Right kidney (tissue), 1 donor: Measurements from ENCODE around the gene SRRM2.

Experiments
- DNase-seq: peaks from one replicate; pipeline ENCODE4 v3.0.0-alpha.2; 2016

Gene SRRM2

DNA sequence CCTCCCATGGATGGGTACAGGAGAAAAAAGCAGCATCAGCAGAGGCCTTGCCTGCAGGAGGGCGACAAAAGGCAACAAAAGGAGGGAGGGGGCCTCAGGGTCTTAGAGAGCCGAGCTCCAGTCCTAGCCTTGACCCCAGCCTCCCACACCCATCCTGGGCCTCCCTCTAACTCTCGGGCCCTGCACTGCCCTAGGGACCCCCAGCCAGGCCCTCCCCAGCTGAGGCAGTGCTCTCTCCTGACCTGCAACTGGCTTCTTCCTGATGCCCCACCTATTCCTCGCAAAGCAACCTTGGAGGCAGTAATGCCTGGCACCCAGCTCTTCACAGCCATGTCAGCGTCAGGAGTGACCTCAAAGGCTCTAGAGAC, 15.2 kb upstream of the SRRM2 start:
- DNase-seq: no peak

GRCh38 chr16:2737895-2738418, 14.5 kb upstream of the SRRM2 start:
- no peak for DNase-seq

GRCh38 chr16:2738615-2739014, 13.8 kb upstream of the SRRM2 start:
- DNase-seq: no peak

GRCh38 chr16:2739625-2740430, 12.6 kb upstream of the SRRM2 start:
- no peak for DNase-seq

- DNase-seq: no peak
Observed at GRCh38 chr16:2740476-2740875, 12.0 kb upstream of the SRRM2 start.

DNA sequence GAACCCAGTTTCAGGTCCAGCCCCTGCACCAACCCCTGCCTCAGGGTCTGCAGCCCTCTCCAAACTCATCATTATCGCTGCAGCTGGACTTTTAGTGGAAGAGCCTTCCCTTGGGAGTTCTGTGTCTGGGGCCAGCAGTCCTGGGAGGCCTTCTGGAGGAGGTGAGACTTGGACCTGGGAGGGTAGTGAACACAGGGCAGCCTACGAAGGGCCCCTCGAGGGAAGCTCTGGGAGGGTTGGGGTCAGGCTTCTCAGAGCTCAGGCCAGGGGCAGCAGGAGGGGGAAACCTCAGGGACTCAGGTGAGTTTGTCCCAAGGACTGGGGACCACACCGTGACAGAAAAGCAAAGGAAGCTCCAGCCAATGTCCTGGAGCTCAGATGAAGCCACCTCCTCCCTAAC, 11.3 kb upstream of the SRRM2 start:
- DNase-seq: no peak

DNA sequence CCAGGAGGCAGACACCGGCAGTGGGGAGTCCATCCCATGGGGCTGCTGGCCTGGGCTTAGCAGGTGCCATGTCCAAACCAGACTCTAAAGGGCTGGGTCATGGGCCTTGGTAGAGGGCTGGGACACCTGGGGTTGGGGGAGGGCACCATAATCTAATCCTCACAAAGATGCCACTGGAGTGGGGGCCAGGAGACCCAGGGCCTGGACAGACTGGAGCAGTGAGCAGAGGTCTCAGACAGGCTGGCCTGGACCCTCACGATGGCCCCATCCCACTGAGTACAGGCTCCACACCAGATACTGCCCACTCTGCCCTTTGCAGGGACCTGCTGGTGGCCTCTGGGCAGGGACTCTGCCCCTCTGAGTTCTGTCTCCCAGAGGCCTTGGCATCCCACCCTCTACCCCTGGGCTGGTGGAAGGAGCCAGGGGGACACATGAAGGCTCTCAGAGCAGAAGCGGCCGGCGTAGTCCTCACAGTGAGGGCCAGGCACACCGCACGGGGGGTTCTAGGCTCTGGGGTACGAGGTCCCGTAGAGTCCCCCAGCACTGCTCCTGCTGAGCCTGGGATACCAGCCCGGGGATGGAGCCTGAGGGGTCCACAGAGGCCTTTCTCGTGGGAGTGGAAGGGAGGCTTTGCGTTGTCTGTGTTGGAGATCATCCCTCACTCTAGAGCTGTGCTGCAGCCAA, 10.0 kb upstream of the SRRM2 start:
- DNase-seq: no peak

DNA sequence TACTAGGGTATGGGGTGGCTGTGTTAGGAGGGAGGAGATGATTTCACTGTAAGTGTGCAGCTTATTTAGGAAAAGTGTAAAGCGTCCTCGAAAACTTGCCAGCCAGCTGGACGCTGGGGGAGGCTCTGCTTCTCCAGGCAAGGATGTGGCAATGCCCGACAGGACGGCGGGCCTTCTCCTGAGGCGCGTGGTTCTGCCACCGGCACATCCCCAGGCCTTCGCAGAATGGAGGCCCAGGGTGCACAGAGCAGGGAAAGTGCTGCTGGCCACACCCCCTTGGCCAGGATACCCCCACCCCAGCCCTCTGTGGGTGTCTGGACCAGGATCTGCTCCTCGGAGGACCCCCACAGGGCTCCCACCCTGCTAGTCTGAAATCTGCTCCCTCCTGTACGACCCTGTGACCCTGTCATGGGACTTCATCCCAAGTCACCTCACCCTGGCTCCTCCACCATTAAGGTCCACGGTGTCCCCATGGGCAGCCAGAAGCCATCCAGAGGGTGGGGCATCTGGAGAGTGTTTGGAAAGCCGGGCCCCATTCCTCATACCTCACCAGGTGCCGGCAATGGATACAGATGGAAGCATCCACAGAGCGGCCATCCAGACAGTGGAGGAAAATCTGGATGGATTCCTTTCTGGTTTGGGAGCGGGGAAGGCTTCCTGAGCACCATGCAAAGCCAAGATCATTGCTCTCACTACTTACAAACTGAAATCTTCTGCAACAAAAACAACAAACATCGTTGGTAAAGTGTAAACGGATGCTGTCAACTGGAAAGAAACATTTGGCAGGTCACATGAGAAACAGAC, 9.2 kb upstream of the SRRM2 start:
- DNase-seq: no peak

DNA sequence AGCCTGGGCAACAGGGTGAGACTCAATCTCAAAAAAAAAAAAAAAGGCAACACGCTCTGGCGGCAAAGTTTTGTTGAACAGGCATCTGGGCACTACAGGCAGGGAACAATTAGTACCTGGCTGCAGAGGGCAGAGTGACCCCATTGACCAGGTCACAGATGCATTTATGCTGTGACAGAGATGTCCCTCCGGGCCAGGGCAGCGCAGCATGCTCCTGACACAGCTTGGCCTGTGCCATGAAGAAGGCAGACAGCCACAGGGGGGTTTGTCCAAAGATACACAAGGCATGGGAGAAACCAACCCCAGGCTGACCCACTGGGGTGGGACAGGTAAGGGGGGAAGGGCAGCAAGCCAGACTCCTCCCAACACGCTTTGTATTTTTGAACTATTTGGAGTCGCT, 7.7 kb upstream of the SRRM2 start:
- DNase-seq: no peak

DNA sequence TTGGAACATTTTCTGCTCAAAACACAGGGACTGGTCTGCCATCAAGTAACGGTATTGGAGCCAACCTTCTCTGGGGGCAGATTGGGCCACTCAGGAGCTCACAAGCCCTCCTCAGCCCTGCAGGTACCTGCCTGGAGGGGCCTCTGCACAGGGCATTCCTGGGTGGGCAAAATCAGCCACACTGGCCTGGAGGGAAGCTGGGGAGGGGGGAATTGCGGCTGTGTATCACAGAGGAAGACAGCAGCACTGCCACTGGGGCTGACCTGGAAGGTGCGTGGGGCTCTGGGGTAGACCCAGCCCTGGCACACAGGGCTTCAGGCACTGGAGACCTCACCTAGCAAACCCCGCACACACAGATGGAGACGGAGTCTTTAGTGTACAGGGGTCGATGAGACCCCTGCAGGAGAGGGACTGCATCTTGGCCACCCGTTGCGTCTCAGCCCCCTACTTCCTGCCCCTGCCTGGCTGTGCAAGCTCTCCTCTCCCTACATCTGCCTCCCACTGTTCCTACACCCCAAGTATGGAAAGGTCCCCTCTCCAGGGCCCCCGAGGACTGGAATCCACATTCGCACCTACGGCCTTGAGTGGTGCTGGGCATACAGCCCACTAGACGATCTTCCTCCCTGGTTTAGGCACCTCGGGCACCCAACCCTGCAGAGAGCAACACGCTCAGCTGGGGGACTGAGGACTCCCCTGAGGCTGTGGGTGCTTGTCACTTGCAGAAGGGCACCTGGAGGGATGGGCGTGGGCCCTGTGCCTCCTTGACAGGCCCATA, 7.1 kb upstream of the SRRM2 start:
- no peak for DNase-seq

DNA sequence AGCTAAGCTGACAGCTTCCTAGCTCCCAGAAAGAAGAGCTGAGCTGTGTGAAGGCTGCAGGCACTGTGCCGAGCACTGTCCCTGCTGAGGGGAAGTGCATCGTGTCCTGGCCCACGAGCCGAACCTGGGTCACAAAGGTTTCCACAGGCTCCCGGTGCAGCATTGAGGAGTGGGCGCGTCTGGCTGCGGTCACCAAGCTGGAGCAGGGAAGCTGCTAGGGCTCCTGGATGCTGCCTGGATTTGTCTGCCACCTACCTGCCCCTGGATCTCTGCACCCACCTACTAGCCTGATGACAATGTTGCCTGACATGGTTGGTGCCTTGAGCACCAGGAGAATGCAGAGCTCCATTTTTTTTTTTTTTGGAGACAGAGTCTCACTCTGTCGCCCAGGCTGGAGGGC, 6.5 kb upstream of the SRRM2 start:
- DNase-seq: no peak

GRCh38 chr16:2748757-2749455, 3.5 kb upstream of the SRRM2 start:
- DNase-seq: no peak

- no peak for DNase-seq
Observed at GRCh38 chr16:2749476-2749875, 3.0 kb upstream of the SRRM2 start.

DNA sequence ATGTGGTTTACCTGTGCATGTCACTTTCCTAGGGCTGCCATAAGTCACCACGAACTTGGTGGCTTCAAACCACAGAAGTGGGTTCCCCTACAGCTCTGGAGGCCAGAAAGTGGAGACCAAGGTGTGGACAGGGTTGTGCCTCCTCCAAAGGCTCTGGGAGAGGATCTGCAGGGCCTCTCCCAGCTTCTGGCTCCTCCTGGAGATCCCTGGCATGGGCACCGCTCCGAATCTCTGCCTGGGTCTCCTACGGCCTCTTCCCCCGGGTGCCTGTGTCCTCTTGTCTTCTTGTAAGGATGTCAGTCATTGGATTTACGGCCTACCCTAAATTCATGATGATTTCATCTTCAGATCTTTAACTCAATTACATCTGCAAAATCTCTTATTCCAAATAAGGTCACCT, 2.5 kb upstream of the SRRM2 start:
- DNase-seq: no peak

- no peak for DNase-seq
Observed at GRCh38 chr16:2751577-2752034, 832 bp upstream of the SRRM2 start.

DNA sequence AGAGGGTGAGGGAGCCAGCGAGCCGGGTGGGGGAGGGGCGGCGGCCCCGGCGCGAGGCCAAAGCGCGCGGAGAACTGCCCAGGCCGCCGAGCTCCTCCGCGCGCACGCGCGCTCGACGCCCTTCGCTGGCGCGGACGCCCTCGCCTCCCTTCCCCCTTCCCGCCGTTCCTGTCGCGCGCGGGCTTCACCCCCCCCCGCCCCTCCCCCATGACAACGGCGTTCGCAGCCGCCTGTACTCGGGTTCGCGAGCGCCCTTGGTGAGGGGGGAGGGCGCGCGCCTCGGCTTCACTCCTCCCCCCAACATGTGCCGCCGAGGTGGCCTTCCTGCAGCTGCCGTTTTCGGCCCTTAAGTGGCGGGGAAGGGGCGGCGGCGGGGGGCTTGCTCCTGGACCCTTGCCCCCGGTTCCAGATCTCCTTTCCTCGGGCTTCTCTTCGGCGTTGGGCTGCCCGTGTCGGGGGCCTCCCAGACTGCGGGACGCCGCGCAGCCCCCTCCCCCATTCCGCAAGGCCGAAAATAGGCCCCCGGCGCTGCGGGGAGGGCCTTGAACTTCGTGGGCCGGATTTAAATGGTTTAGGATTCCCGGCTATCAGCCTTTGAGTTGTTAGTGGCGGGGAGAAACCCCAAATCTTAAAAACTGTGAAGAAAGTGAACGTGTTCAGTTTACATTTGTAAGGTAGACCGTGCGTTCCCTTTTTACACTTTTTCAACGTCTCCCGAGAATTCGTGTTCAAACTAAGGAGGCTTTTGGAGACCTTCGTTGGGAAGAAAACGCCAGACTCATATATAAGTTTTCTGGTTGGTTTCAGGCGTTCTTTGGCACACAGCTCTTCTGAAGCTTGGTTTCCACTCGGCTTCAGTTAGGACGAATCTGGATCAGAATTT, 653 bp downstream of the SRRM2 start:
- peak; percentile 72 for DNase-seq

- DNase-seq: no peak
Observed at GRCh38 chr16:2753733-2754020, 1.2 kb downstream of the SRRM2 start.

DNA sequence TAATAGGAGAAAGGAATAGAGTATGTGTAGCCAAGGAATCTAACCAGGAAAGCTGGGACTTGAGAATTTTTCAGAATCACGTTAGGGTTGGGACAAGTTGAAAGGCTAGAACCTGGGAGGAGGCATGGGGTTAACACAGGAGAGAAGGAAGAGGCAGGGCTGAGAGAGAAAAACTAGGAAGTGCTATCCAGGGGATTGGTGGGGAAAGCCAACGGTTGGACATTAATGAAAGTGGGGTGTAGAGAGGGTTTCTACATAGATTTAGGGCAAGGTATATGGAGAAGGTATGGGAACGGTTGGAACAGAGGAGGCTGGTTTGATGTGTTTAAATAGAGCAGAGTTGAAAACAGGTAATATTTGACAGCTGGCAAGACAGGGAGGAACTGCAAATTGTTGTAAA, 2.7 kb downstream of the SRRM2 start:
- no peak for DNase-seq

DNA sequence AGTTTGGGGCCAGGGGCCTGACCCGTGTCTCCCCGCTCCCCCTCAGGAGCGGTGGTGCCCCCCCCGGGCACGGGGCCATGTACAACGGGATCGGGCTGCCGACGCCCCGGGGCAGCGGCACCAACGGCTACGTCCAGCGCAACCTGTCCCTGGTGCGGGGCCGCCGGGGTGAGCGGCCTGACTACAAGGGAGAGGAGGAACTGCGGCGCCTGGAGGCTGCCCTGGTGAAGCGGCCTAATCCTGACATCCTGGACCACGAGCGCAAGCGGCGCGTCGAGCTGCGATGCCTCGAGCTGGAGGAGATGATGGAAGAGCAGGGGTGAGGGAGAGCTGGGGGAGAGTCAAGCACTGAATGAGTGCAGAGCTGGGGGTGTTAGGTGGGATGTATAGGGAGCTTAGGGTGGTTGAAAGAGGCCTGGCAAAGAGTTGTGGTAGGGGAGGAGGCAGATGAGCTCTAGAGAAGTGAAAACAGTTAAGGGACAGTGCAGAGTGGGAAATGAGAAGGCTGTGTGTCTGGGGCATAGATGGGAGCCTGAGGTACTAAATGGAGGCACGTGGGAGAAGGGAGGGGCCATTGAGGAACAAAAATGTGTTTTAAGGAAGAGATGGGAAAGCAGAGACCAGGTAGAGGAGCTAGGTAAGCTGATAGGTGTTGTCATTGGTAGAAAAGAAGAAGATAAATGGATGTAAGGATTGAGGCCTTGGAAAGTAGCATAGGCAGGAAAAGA, 4.0 kb downstream of the SRRM2 start:
- no peak for DNase-seq

GRCh38 chr16:2757344-2757743, 4.9 kb downstream of the SRRM2 start:
- no peak for DNase-seq
